Hepatocyte (in vitro differentiated cells): ENCODE data around the gene OBSCN.

ENCODE experiments used
- EZH2 ChIP-seq: fragments of 200-600 bp; sonication (generic); IDR thresholded peaks from 2 replicates; pipeline ENCODE4 v1.6.1; 2016; ENCODE audit warnings: antibody characterized with exemption, mild to moderate bottlenecking, borderline replicate concordance
- EZH2phosphoT487 ChIP-seq: fragments of 200-600 bp; sonication (generic); IDR thresholded peaks from one replicate; pipeline ENCODE4 v1.6.1; 2018; ENCODE audit warnings: antibody characterized with exemption, mild to moderate bottlenecking, low read depth, moderate library complexity; ENCODE audit not compliant: unreplicated experiment, severe bottlenecking
- TF ChIP-seq, protein P1 (sequence below): fragments of 200-600 bp; sonication (generic); IDR thresholded peaks from 2 replicates; pipeline ENCODE4 v1.5.1; 2016; ENCODE audit warnings: antibody characterized with exemption, mild to moderate bottlenecking; ENCODE audit not compliant: poor library complexity

- TF ChIP-seq, protein P1, sequence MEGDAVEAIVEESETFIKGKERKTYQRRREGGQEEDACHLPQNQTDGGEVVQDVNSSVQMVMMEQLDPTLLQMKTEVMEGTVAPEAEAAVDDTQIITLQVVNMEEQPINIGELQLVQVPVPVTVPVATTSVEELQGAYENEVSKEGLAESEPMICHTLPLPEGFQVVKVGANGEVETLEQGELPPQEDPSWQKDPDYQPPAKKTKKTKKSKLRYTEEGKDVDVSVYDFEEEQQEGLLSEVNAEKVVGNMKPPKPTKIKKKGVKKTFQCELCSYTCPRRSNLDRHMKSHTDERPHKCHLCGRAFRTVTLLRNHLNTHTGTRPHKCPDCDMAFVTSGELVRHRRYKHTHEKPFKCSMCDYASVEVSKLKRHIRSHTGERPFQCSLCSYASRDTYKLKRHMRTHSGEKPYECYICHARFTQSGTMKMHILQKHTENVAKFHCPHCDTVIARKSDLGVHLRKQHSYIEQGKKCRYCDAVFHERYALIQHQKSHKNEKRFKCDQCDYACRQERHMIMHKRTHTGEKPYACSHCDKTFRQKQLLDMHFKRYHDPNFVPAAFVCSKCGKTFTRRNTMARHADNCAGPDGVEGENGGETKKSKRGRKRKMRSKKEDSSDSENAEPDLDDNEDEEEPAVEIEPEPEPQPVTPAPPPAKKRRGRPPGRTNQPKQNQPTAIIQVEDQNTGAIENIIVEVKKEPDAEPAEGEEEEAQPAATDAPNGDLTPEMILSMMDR: no peak
- TF ChIP-seq EZH2 (no peak), EZH2phosphoT487 (no peak)
These were observed 166.1 kb downstream of the OBSCN start for GRCh38 chr1:228373681-228374571.
